Adipocyte (in vitro differentiated cells): ENCODE results near the gene APMAP.

Source experiments
- DNase-seq: peaks from one replicate; pipeline ENCODE4 v3.0.0-alpha.2; 2015; ENCODE audit warnings: low read depth
- H3K27me3 ChIP-seq: replicated peaks from 2 replicates; pipeline ENCODE4 v1.7.0; 2013; ENCODE audit warnings: mild to moderate bottlenecking, low read length, moderate library complexity; ENCODE audit not compliant: control insufficient read depth, insufficient read depth
- H3K36me3 ChIP-seq: 2 replicates; pipeline ENCODE4 v1.7.0; 2013; ENCODE audit warnings: low read length, mild to moderate bottlenecking, moderate library complexity; ENCODE audit not compliant: control insufficient read depth, insufficient read depth, severe bottlenecking
- H3K4me1 ChIP-seq: 2 replicates; pipeline ENCODE4 v1.7.0; 2013; ENCODE audit warnings: mild to moderate bottlenecking, low read length, moderate library complexity; ENCODE audit not compliant: control insufficient read depth, insufficient read depth
- H3K4me3 ChIP-seq: 2 replicates; pipeline ENCODE4 v1.7.0; 2013; ENCODE audit warnings: mild to moderate bottlenecking, low read length, moderate library complexity
- H3K9ac ChIP-seq: 2 replicates; pipeline ENCODE4 v1.7.0; 2013; ENCODE audit warnings: mild to moderate bottlenecking, low read length, moderate library complexity
- H3K9me3 ChIP-seq: 2 replicates; pipeline ENCODE4 v1.7.0; 2013; ENCODE audit warnings: mild to moderate bottlenecking, low read length, moderate library complexity; ENCODE audit not compliant: control insufficient read depth

Gene APMAP

GRCh38 chr20:24915892-24916291, 76.7 kb downstream of the APMAP start:
- no peaks in the 10 kb centered on the region for H3K36me3 ChIP-seq
- no peak for DNase-seq
- no peaks in the 10 kb centered on the region for H3K9me3 ChIP-seq
- peaks cover 8% of the 10 kb centered on the region for H3K4me1 ChIP-seq
- no peak overlapping the region for H3K4me3 ChIP-seq
- no peak overlapping the region for H3K9ac ChIP-seq
- peaks cover 35% of the 10 kb centered on the region for H3K27me3 ChIP-seq

GRCh38 chr20:24915440-24915839, 77.1 kb downstream of the APMAP start:
- peaks cover 30% of the 10 kb centered on the region for H3K27me3 ChIP-seq
- peaks cover 8% of the 10 kb centered on the region for H3K4me1 ChIP-seq
- no peak for DNase-seq
- no peak overlapping the region for H3K4me3 ChIP-seq
- no peaks in the 10 kb centered on the region for H3K36me3 ChIP-seq
- H3K9me3 ChIP-seq = no peaks in the 10 kb centered on the region
- H3K9ac ChIP-seq = no peak overlapping the region

- Histone ChIP-seq H3K36me3 (no peaks in the 10 kb centered on the region), H3K9ac (no peak overlapping the region), H3K9me3 (no peaks in the 10 kb centered on the region), H3K4me1 (peaks cover 8% of the 10 kb centered on the region), H3K4me3 (no peak overlapping the region), H3K27me3 (peaks cover 23% of the 10 kb centered on the region)
- no peak for DNase-seq
These were observed 77.9 kb downstream of the APMAP start for GRCh38 chr20:24914388-24915241.

- DNase-seq = no peak
- Histone ChIP-seq H3K9me3 (peaks cover 11% of the 10 kb centered on the region), H3K27me3 (peaks cover 23% of the 10 kb centered on the region), H3K9ac (no peak overlapping the region), H3K4me3 (no peak overlapping the region), H3K36me3 (no peaks in the 10 kb centered on the region), H3K4me1 (no peaks in the 10 kb centered on the region)
These were observed 79.4 kb downstream of the APMAP start for GRCh38 chr20:24913076-24913628.
